ENCODE measurements around the gene SMAGP.

DNA sequence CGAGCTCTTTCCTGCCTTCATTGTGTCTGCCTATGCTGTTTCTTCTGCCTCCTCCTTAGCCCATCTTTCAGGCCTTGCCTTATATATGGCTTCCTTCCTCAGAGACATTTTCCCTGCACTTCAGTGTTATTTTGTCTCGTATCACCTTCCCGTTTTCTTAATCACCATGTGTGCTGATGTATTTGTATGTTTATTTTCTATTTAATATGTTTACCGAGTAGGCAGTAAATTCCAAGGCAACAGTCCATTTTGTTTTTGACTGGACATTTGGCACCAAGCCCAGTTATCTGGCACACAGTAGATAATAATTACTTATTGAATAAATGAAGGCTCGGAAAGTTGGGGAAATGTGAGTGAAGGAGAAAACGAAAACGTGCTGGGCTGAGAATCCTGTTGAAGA lies 47.8 kb downstream of the SMAGP start:
- TF ChIP-seq, protein P1, sequence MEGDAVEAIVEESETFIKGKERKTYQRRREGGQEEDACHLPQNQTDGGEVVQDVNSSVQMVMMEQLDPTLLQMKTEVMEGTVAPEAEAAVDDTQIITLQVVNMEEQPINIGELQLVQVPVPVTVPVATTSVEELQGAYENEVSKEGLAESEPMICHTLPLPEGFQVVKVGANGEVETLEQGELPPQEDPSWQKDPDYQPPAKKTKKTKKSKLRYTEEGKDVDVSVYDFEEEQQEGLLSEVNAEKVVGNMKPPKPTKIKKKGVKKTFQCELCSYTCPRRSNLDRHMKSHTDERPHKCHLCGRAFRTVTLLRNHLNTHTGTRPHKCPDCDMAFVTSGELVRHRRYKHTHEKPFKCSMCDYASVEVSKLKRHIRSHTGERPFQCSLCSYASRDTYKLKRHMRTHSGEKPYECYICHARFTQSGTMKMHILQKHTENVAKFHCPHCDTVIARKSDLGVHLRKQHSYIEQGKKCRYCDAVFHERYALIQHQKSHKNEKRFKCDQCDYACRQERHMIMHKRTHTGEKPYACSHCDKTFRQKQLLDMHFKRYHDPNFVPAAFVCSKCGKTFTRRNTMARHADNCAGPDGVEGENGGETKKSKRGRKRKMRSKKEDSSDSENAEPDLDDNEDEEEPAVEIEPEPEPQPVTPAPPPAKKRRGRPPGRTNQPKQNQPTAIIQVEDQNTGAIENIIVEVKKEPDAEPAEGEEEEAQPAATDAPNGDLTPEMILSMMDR (IDR thresholded peaks at IDR 0.05): no peak
- no peak for TF ChIP-seq POLR2A (IDR thresholded peaks at IDR 0.05)
